ENCODE measurements around the gene TOMM40. TPM values are rescaled to one million over a fixed set of nuclear protein-coding genes. Genes with fewer than 3 reads are reported as not detected.

Gene TOMM40
- total and polyA plus RNA-seq, 9 of the 15 experiments (the other 6 are each of a cell fraction or from before 2014, with no cell fraction given) = 0.89 to 290 (median 160) TPM

DNA sequence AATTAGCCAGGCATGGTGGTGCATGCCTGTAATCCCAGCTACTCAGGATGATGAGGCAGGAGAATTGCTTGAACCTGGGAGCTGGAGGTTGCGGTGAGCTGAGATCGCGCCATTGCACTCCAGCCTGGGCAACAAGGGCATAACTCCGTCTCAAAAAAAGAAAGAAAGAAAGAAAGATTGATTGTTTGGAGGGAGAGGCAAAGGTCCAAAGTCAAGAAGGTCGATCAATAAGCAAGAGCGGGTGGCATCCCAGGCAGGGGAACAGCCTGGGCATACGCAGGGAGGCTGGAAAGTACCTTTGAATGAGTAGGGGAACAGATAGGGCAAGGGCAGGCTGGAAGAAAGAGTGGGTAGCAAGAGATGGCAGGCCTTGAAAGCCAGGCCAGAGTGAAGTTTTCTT, 39.0 kb downstream of the TOMM40 start:
- POLR2A ChIA-PET = no interaction called here
- H3K4me2 ChIP-seq (ENCODE audit: insufficient read depth, low read length) = no peak overlapping the region
- H3K27me3 ChIP-seq (ENCODE audit: control insufficient read depth in 2 of 2, insufficient read depth in 2 of 2, low read length in 2 of 2) = no peaks in the 10 kb centered on the region
- no peak overlapping the region for H3K9ac ChIP-seq (ENCODE audit: insufficient read depth in 1 of 2, low read depth in 2 of 2, low read length in 2 of 2)
- no peak for FAIRE-seq
- no peaks in the 10 kb centered on the region for H3K9me3 ChIP-seq (replicated peaks; ENCODE audit: control insufficient read depth, insufficient read depth, low read depth, low read length)
- intact Hi-C loops (cut with micrococcal nuclease) (no loop called here), in situ Hi-C loops (cut with MboI) (no loop called here)
- no peak for DNase-seq (ENCODE audit: extremely low read depth in 1 of 4, low spot score in 3 of 4)
- no peaks in the 10 kb centered on the region for H3K36me3 ChIP-seq (ENCODE audit: control insufficient read depth, insufficient read depth, low read length)
- CTCF ChIA-PET (ENCODE audit: low intra/inter-chr PET ratio) = no interaction called here
- BruUV-seq (replicated peaks) = no TSS peak
- H2AFZ ChIP-seq (ENCODE audit: low read depth, low read length) = no peak overlapping the region
- WGBS (ENCODE audit: insufficient coverage, low coverage, missing lambda C conversion rate) = 73% methylated on average over 7 of the region's 7 CpGs
- H3K4me1 ChIP-seq (replicated peaks in 1 of 2; ENCODE audit: control insufficient read depth in 2 of 2, insufficient read depth in 2 of 2, low read length in 2 of 2) = peaks cover 0 to 20% of the 10 kb centered on the region in 2 experiments; a peak in 4 of 5 replicates
- no peaks in the 10 kb centered on the region for H3K79me2 ChIP-seq (ENCODE audit: control insufficient read depth, insufficient read depth, low read length)
- no peak for TF ChIP-seq NCOA6 (IDR thresholded peaks at IDR 0.05)
- TF ChIP-seq NBN (IDR thresholded peaks at IDR 0.05; ENCODE audit: low read depth) = no peak
- TF ChIP-seq, protein P1, sequence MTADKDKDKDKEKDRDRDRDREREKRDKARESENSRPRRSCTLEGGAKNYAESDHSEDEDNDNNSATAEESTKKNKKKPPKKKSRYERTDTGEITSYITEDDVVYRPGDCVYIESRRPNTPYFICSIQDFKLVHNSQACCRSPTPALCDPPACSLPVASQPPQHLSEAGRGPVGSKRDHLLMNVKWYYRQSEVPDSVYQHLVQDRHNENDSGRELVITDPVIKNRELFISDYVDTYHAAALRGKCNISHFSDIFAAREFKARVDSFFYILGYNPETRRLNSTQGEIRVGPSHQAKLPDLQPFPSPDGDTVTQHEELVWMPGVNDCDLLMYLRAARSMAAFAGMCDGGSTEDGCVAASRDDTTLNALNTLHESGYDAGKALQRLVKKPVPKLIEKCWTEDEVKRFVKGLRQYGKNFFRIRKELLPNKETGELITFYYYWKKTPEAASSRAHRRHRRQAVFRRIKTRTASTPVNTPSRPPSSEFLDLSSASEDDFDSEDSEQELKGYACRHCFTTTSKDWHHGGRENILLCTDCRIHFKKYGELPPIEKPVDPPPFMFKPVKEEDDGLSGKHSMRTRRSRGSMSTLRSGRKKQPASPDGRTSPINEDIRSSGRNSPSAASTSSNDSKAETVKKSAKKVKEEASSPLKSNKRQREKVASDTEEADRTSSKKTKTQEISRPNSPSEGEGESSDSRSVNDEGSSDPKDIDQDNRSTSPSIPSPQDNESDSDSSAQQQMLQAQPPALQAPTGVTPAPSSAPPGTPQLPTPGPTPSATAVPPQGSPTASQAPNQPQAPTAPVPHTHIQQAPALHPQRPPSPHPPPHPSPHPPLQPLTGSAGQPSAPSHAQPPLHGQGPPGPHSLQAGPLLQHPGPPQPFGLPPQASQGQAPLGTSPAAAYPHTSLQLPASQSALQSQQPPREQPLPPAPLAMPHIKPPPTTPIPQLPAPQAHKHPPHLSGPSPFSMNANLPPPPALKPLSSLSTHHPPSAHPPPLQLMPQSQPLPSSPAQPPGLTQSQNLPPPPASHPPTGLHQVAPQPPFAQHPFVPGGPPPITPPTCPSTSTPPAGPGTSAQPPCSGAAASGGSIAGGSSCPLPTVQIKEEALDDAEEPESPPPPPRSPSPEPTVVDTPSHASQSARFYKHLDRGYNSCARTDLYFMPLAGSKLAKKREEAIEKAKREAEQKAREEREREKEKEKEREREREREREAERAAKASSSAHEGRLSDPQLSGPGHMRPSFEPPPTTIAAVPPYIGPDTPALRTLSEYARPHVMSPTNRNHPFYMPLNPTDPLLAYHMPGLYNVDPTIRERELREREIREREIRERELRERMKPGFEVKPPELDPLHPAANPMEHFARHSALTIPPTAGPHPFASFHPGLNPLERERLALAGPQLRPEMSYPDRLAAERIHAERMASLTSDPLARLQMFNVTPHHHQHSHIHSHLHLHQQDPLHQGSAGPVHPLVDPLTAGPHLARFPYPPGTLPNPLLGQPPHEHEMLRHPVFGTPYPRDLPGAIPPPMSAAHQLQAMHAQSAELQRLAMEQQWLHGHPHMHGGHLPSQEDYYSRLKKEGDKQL (CRISPR knock-in tag; IDR thresholded peaks at IDR 0.05; ENCODE audit: borderline replicate concordance) = no peak
- TF ChIP-seq, protein P2, sequence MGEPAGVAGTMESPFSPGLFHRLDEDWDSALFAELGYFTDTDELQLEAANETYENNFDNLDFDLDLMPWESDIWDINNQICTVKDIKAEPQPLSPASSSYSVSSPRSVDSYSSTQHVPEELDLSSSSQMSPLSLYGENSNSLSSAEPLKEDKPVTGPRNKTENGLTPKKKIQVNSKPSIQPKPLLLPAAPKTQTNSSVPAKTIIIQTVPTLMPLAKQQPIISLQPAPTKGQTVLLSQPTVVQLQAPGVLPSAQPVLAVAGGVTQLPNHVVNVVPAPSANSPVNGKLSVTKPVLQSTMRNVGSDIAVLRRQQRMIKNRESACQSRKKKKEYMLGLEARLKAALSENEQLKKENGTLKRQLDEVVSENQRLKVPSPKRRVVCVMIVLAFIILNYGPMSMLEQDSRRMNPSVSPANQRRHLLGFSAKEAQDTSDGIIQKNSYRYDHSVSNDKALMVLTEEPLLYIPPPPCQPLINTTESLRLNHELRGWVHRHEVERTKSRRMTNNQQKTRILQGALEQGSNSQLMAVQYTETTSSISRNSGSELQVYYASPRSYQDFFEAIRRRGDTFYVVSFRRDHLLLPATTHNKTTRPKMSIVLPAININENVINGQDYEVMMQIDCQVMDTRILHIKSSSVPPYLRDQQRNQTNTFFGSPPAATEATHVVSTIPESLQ (CRISPR knock-in tag; IDR thresholded peaks at IDR 0.05) = no peak
- TF ChIP-seq RNF2 (IDR thresholded peaks at IDR 0.05) = no peak
- no peak for TF ChIP-seq JUNB (CRISPR knock-in tag; conservative IDR thresholded peaks at IDR 0.05)
- no peak for TF ChIP-seq TAL1 (IDR thresholded peaks at IDR 0.05)
- no peak for TF ChIP-seq KLF6 (CRISPR knock-in tag; IDR thresholded peaks at IDR 0.05; ENCODE audit: borderline replicate concordance)
- TF ChIP-seq CAMTA2 (CRISPR knock-in tag; conservative IDR thresholded peaks at IDR 0.05) = no peak
- no peak for TF ChIP-seq ZNF282 (CRISPR knock-in tag; IDR thresholded peaks at IDR 0.05)
- no peak for TF ChIP-seq ZKSCAN8 (CRISPR knock-in tag; IDR thresholded peaks at IDR 0.05)
- TF ChIP-seq CHCHD3 (CRISPR knock-in tag; IDR thresholded peaks at IDR 0.05) = no peak
- no peak for TF ChIP-seq ZNF324 (CRISPR knock-in tag; IDR thresholded peaks at IDR 0.05)
- no peak for TF ChIP-seq PPARD (CRISPR knock-in tag; IDR thresholded peaks at IDR 0.05)
- no peak for TF ChIP-seq BCL6 (CRISPR knock-in tag; IDR thresholded peaks at IDR 0.05)
- TF ChIP-seq, protein P3, sequence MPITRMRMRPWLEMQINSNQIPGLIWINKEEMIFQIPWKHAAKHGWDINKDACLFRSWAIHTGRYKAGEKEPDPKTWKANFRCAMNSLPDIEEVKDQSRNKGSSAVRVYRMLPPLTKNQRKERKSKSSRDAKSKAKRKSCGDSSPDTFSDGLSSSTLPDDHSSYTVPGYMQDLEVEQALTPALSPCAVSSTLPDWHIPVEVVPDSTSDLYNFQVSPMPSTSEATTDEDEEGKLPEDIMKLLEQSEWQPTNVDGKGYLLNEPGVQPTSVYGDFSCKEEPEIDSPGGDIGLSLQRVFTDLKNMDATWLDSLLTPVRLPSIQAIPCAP (CRISPR knock-in tag; IDR thresholded peaks at IDR 0.05; ENCODE audit: borderline replicate concordance) = no peak
- no peak for TF ChIP-seq PML (IDR thresholded peaks at IDR 0.05; ENCODE audit: low read length)
- TF ChIP-seq HDAC1 (IDR thresholded peaks at IDR 0.05) = no peak
- H4K20me1 ChIP-seq (replicated peaks; ENCODE audit: control insufficient read depth, insufficient read depth, low read length) = no peaks in the 10 kb centered on the region
- H3K9me1 ChIP-seq (ENCODE audit: control insufficient read depth, insufficient read depth, low read length) = no peaks in the 10 kb centered on the region
- H3K27ac ChIP-seq (ENCODE audit: extremely low read depth, low read depth, low read length) = no peak overlapping the region
- no peak for ATAC-seq
- no peak overlapping the region for H3K4me3 ChIP-seq

All from K562 (cell line).